HG03342 (cell line): ENCODE results near the gene RALGAPA1.
A peak's percentile ranks its signal among the peaks of the same experiment; 100 is the strongest.
"Not testable (repeated sequence)": the region's sequence is repeated elsewhere in the genome, so short reads cannot be mapped to it uniquely, and the experiment has no call there.

Source experiments
- ATAC-seq: cut with Tn5 transposase; IDR thresholded peaks from one replicate; pipeline ENCODE4 v1.9.1; 2021; ENCODE audit warnings: mild to moderate bottlenecking, moderate library complexity; ENCODE audit not compliant: unreplicated experiment

Gene RALGAPA1

GRCh38 chr14:35808638-35809563, at the start of gene RALGAPA1:
Gene RALGAPA1 (minus strand): TSS chr14:35809295. CDS start chr14:35808835, 460 bp downstream.
- ATAC-seq = peak; percentile 98

- no peak for ATAC-seq
These were observed 49.6 kb upstream of the RALGAPA1 start for GRCh38 chr14:35858521-35859209.

GRCh38 chr14:35855876-35856481, 46.9 kb upstream of the RALGAPA1 start:
- peak; percentile 94 for ATAC-seq

GRCh38 chr14:35854696-35855270, 45.7 kb upstream of the RALGAPA1 start:
- ATAC-seq = no peak

- ATAC-seq = no peak
These were observed 44.1 kb upstream of the RALGAPA1 start for GRCh38 chr14:35853225-35853624.

- no peak for ATAC-seq
These were observed 42.7 kb upstream of the RALGAPA1 start for GRCh38 chr14:35851823-35852222.

- ATAC-seq = no peak
These were observed 40.0 kb upstream of the RALGAPA1 start for GRCh38 chr14:35849122-35849521.

GRCh38 chr14:35847636-35848035, 38.5 kb upstream of the RALGAPA1 start:
- no peak for ATAC-seq

GRCh38 chr14:35844494-35844893, 35.4 kb upstream of the RALGAPA1 start:
- no peak for ATAC-seq

- ATAC-seq = not testable (repeated sequence)
These were observed 33.1 kb upstream of the RALGAPA1 start for GRCh38 chr14:35842245-35842644.

GRCh38 chr14:35841704-35842103, 32.6 kb upstream of the RALGAPA1 start:
- ATAC-seq = not testable (repeated sequence)

GRCh38 chr14:35835208-35835982, 26.3 kb upstream of the RALGAPA1 start:
- no peak for ATAC-seq

- ATAC-seq = no peak
These were observed 20.4 kb upstream of the RALGAPA1 start for GRCh38 chr14:35829449-35829848.

GRCh38 chr14:35827678-35828472, 18.8 kb upstream of the RALGAPA1 start:
- no peak for ATAC-seq

- no peak for ATAC-seq
These were observed 17.9 kb upstream of the RALGAPA1 start for GRCh38 chr14:35826952-35827416.

- ATAC-seq = peak; percentile 98
These were observed 17.3 kb upstream of the RALGAPA1 start, which contains the start of gene BRMS1L for GRCh38 chr14:35826218-35826951. Gene BRMS1L (plus strand): TSS chr14:35826338. CDS start chr14:35826517, 179 bp downstream.

GRCh38 chr14:35825968-35826217, 16.8 kb upstream of the RALGAPA1 start:
- ATAC-seq = no peak

- not testable (repeated sequence) for ATAC-seq
These were observed 15.5 kb upstream of the RALGAPA1 start for GRCh38 chr14:35824446-35825165.
